22Rv1 (cell line): Measurements from ENCODE around the gene GOLGA8J.
"Not testable (repeated sequence)": the region's sequence is repeated elsewhere in the genome, so short reads cannot be mapped to it uniquely, and the experiment has no call there.

Experiments used
- CTCF ChIP-seq: fragments of 450-650 bp; IDR thresholded peaks from 2 replicates; pipeline ENCODE4 v1.5.1; 2017; ENCODE audit warnings: mild to moderate bottlenecking
- ZFX ChIP-seq: fragments of 450-650 bp; IDR thresholded peaks from 2 replicates; pipeline ENCODE4 v1.6.1; 2017; ENCODE audit warnings: antibody characterized with exemption, borderline replicate concordance

- TF ChIP-seq CTCF, ZFX: not testable (repeated sequence)
Observed at GRCh38 chr15:30044826-30045225, 37.9 kb upstream of the GOLGA8J start.
